HepG2 (cell line): ENCODE data around the gene LUC7L2. TPM values are rescaled to one million over a fixed set of nuclear protein-coding genes. Genes with fewer than 3 reads are reported as not detected.
A peak's percentile ranks its signal among the peaks of the same experiment; 100 is the strongest.

ENCODE experiments used
- ATAC-seq: fragments of 200-7000 bp; cut with Tn5 transposase; 3 replicates; pipeline ENCODE4 v1.9.1; 2020; ENCODE audit warnings: mild to moderate bottlenecking, moderate library complexity
- BruUV-seq: library from RNA; stranded (reverse); fragments of 400-500 nt; replicated peaks from 2 replicates; lab custom pipeline; 2021; lab: Mats Ljungman, UMichigan
- CTCF ChIA-PET: fragments of 300-600 bp; formaldehyde crosslinking; extraction: SDS; loops from one replicate; lab custom pipeline; 2021; ENCODE audit warnings: low total read pairs, inconsistent platforms, low intra/inter-chr PET ratio; lab: Yijun Ruan, JAX
- POLR2A ChIA-PET: fragments of 350-600 bp; sonication (Branson Sonifier 250); formaldehyde crosslinking; loops from one replicate; lab custom pipeline; 2020; ENCODE audit warnings: antibody characterized with exemption, inconsistent platforms; lab: Yijun Ruan, JAX
- DNase-seq: peaks from one replicate; pipeline ENCODE4 v3.0.0-alpha.2; 2015; ENCODE audit warnings: low spot score
- FAIRE-seq: peaks from 3 replicates; lab custom pipeline; 2011; peaks lifted over from hg19 to GRCh38; lab: Jason Lieb, UNC
- H2AFZ ChIP-seq: one replicate; pipeline ENCODE4 v1.6.1; 2011; ENCODE audit warnings: low read length, inconsistent platforms
- H3K27ac ChIP-seq: fragments of 300-600 bp; 3 replicates; pipeline ENCODE4 v1.8.0; 2011; ENCODE audit warnings: mixed run types, mild to moderate bottlenecking, mixed read lengths, low read length, inconsistent platforms; ENCODE audit not compliant: insufficient read depth; ENCODE audit errors: extremely low read length
- H3K27me3 ChIP-seq, 2 experiments: fragments of 200-600 bp in 1 of 2; 2 replicates in 1 of 2; 3 replicates in 1 of 2; pipeline versions ENCODE4 v1.6.0 to v1.8.0; 2011; ENCODE audit warnings: low read length in 2 of 2, mild to moderate bottlenecking in 2 of 2, moderate library complexity in 2 of 2, inconsistent platforms in 1 of 2; ENCODE audit not compliant: insufficient read depth in 2 of 2, control insufficient read depth in 1 of 2
- H3K36me3 ChIP-seq, 2 experiments: fragments of 200-600 bp in 1 of 2; replicated peaks in 1 of 2; 2 replicates in 1 of 2; 3 replicates in 1 of 2; pipeline versions ENCODE4 v1.5.1 to v1.8.0; 2011; ENCODE audit warnings: low read length in 2 of 2, inconsistent platforms in 1 of 2; ENCODE audit not compliant: insufficient read depth in 2 of 2, control insufficient read depth in 1 of 2
- H3K4me1 ChIP-seq: 2 replicates; pipeline ENCODE4 v1.5.1; 2012; ENCODE audit warnings: low read length, inconsistent platforms; ENCODE audit not compliant: insufficient read depth
- H3K4me2 ChIP-seq: 2 replicates; pipeline ENCODE4 v1.6.0; 2011; ENCODE audit warnings: low read depth, low read length, inconsistent platforms
- H3K4me3 ChIP-seq, 3 experiments: fragments of 200-600 bp in 1 of 3; sonication (generic), shearing (Covaris generic) in 1 of 3; replicated peaks in 1 of 3; 2 replicates each; pipeline ENCODE4 v1.5.1; 2011 to 2016; ENCODE audit warnings: low read length in 3 of 3, inconsistent platforms in 2 of 3, low read depth in 2 of 3, mild to moderate bottlenecking in 2 of 3, control low read depth in 1 of 3, mixed read lengths in 1 of 3; ENCODE audit not compliant: insufficient read depth in 1 of 3
- H3K79me2 ChIP-seq: one replicate; pipeline ENCODE4 v1.6.1; 2011; ENCODE audit warnings: low read length, inconsistent platforms; ENCODE audit not compliant: insufficient read depth
- H3K9ac ChIP-seq: 2 replicates; pipeline ENCODE4 v1.6.0; 2011; ENCODE audit warnings: mild to moderate bottlenecking, low read depth, low read length, inconsistent platforms; ENCODE audit not compliant: insufficient read depth
- H3K9me3 ChIP-seq: 2 replicates; pipeline ENCODE4 v1.5.1; 2012; ENCODE audit warnings: mild to moderate bottlenecking, low read length
- H4K20me1 ChIP-seq: 2 replicates; pipeline ENCODE4 v1.6.0; 2011; ENCODE audit warnings: inconsistent platforms, mild to moderate bottlenecking, low read length, moderate library complexity; ENCODE audit not compliant: insufficient read depth
- ATF7-NPFF ChIP-seq: sonication (generic); formaldehyde crosslinking; IDR thresholded peaks from 2 replicates; pipeline ENCODE4 v1.8.1; 2023; ENCODE audit warnings: mild to moderate bottlenecking, low read depth, missing genetic modification reagents, moderate library complexity
- RBFOX2 ChIP-seq: fragments of 200-400 bp; formaldehyde crosslinking; IDR thresholded peaks from 2 replicates; pipeline ENCODE4 v1.6.1; 2017; ENCODE audit warnings: low read depth, mild to moderate bottlenecking, low read length
- ZBTB40 ChIP-seq, 2 experiments: fragments of 450-650 bp in 1 of 2; sonication (generic) in 1 of 2; formaldehyde crosslinking in 1 of 2; IDR thresholded peaks; 2 replicates each; pipeline versions ENCODE4 v1.6.1 to v1.8.0; 2016 to 2022; ENCODE audit warnings: antibody characterized with exemption in 1 of 2, mild to moderate bottlenecking in 1 of 2, missing genetic modification reagents in 1 of 2
- WGBS: methylation state at CpG from one replicate; pipeline ENCODE4 v1.1.6; 2017; ENCODE audit warnings: low lambda C conversion rate; 5-methylcytosine and 5-hydroxymethylcytosine counted together
- in situ Hi-C: cut with HindIII; loops from 2 replicates; pipeline ENCODE4 v1.10.0; 2017; ENCODE audit warnings: low pct_unique_long_range_greater_than_20kb; ENCODE audit not compliant: extremely low pct_ligation_motif_present
- intact Hi-C: fragments of 100-400 bp; cut with micrococcal nuclease; formaldehyde crosslinking; loops from one replicate; pipeline ENCODE4 v1.10.0; 2022; ENCODE audit not compliant: unreplicated experiment
- polyA plus RNA-seq, 8 experiments: library from polyadenylated mRNA; depleted of rRNA in 3 of 8; stranded (reverse) in 7 of 8; unstranded in 1 of 8; fragments of >200 nt; fragmentation: Illumina TruSeq in 4 of 8; extraction: Trizol in 4 of 8; gene quantifications; 2 replicates each; pipeline versions ENCODE4 v1.2.1 to v1.2.3, GENCODE V29; 2011 to 2016; ENCODE audit warnings: low read depth in 4 of 8, missing spikeins in 1 of 8, mixed read lengths in 1 of 8; ENCODE audit not compliant: insufficient read depth in 1 of 8
- total RNA-seq, 5 experiments: library from RNA; depleted of rRNA; stranded (reverse); fragments of >200 nt; fragmentation: Illumina TruSeq; extraction: Trizol; gene quantifications; 2 replicates each; pipeline ENCODE4 v1.2.3, GENCODE V29; 2016; ENCODE audit warnings: low read depth in 1 of 5

The LUC7L2 gene
- total and polyA plus RNA-seq, 2 of the 13 experiments (the other 11 are each of a cell fraction or from before 2014, with no cell fraction given) = 17.9 to 50.7 TPM

GRCh38 chr7:139366400-139366799, 6.7 kb downstream of the LUC7L2 start:
- no TSS peak for BruUV-seq
- Histone ChIP-seq H3K4me1 (peaks cover 52% of the 10 kb centered on the region), H3K79me2 (peaks cover 98% of the 10 kb centered on the region), H2AFZ (no peak overlapping the region), H3K4me3 (no peak overlapping the region), H3K9me3 (no peaks in the 10 kb centered on the region), H3K27ac (no peak overlapping the region), H3K4me2 (no peak overlapping the region), H3K27me3 (no peaks in the 10 kb centered on the region), H3K9ac (no peak overlapping the region), H3K36me3 (peaks cover 6 to 30% of the 10 kb centered on the region in 2 experiments; a peak in 4 of 5 replicates), H4K20me1 (peaks cover 27% of the 10 kb centered on the region)
- CTCF ChIA-PET = no interaction called here
- intact Hi-C loops = no loop called here
- no peak for ATAC-seq
- FAIRE-seq = no peak
- in situ Hi-C loops = no loop called here
- TF ChIP-seq ZBTB40 (IDR thresholded peaks at IDR 0.05) (no peak), ZBTB40 (CRISPR knock-in tag; IDR thresholded peaks at IDR 0.05) (peak; percentile 58; the same call in 1 of the 2 replicates), RBFOX2 (0 out of 2 replicates have a peak, but pooled peaks have one; percentile 4), ATF7-NPFF (CRISPR knock-in tag) (no peak)
- DNase-seq = no peak
- 98% methylated on average over 6 of the region's 6 CpGs for WGBS
- POLR2A ChIA-PET = no interaction called here
